ENCODE results near the gene PSMD14.

DNA sequence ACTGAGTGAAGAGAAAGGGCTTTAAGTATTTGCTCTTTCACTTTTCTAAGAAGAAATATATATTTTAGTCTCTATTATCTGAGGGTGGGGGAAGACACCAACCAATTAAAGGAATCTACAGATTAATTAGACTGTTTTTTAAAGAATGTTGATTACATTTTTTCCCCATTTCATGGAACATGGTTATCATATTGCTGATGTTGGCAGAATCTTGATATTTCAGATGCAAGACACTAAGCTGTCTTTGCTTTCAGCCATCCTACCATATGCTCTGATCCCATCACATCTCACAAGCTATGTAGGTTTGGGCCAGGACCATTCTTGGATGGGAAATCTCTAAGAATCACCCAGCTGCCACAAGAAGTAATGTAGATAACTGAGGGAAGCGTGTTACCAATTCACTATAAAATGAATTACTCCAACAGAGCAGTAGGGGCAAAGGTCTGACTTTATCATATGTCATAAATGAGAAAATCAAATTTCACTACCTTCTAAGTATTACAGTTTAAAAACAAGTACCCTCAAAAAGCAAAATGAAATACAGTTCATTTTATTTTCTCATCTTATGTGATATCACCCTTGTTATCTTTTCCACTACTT lies 101.2 kb downstream of the PSMD14 start:
- TF ChIP-seq, protein P1, sequence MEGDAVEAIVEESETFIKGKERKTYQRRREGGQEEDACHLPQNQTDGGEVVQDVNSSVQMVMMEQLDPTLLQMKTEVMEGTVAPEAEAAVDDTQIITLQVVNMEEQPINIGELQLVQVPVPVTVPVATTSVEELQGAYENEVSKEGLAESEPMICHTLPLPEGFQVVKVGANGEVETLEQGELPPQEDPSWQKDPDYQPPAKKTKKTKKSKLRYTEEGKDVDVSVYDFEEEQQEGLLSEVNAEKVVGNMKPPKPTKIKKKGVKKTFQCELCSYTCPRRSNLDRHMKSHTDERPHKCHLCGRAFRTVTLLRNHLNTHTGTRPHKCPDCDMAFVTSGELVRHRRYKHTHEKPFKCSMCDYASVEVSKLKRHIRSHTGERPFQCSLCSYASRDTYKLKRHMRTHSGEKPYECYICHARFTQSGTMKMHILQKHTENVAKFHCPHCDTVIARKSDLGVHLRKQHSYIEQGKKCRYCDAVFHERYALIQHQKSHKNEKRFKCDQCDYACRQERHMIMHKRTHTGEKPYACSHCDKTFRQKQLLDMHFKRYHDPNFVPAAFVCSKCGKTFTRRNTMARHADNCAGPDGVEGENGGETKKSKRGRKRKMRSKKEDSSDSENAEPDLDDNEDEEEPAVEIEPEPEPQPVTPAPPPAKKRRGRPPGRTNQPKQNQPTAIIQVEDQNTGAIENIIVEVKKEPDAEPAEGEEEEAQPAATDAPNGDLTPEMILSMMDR (IDR thresholded peaks at IDR 0.05) = no peak
- no peak for TF ChIP-seq POLR2A (IDR thresholded peaks at IDR 0.05)

All from body of pancreas (tissue), 4 donors.